Caco-2 (cell line): Measurements from ENCODE around the gene ZNF331. TPM values are rescaled to one million over a fixed set of nuclear protein-coding genes. Genes with fewer than 3 reads are reported as not detected.
A peak's percentile ranks its signal among the peaks of the same experiment; 100 is the strongest.
"Not testable (repeated sequence)": the region's sequence is repeated elsewhere in the genome, so short reads cannot be mapped to it uniquely, and the experiment has no call there.

Source experiments
- Bru-seq: library from RNA; stranded (reverse); fragments of 400-500 nt; gene quantifications from one replicate; lab custom pipeline; 2021; lab: Mats Ljungman, UMichigan
- BruChase-seq, 2 experiments: library from RNA; stranded (reverse); fragments of 400-500 nt; gene quantifications; one replicate each; lab custom pipeline; 2021; lab: Mats Ljungman, UMichigan
- BruUV-seq: library from RNA; stranded (reverse); fragments of 400-500 nt; replicated peaks from 2 replicates; lab custom pipeline; 2021; lab: Mats Ljungman, UMichigan
- CTCF ChIA-PET: fragments of 300-600 bp; sonication (Branson Sonifier 250); formaldehyde crosslinking; loops from one replicate; lab custom pipeline; 2022; ENCODE audit warnings: antibody characterized with exemption; lab: Charles Lee
- POLR2A ChIA-PET: fragments of 300-600 bp; sonication (Branson Sonifier 250); formaldehyde crosslinking; loops from one replicate; lab custom pipeline; 2022; ENCODE audit warnings: antibody characterized with exemption; lab: Charles Lee
- DNase-seq, 2 experiments: peaks; one replicate each; pipeline versions ENCODE4 v3.0.0 to v3.0.0-alpha.2; 2020 to 2022
- H3K27me3 ChIP-seq: replicated peaks from 2 replicates; pipeline ENCODE4 v1.6.0; 2011; ENCODE audit warnings: low read length; ENCODE audit not compliant: control insufficient read depth, insufficient read depth
- H3K36me3 ChIP-seq: 2 replicates; pipeline ENCODE4 v1.5.1; 2011; ENCODE audit warnings: low read length; ENCODE audit not compliant: control insufficient read depth, insufficient read depth
- H3K4me1 ChIP-seq: fragments of 250-450 bp; sonication (Bioruptor Pico); 2 replicates; pipeline ENCODE4 v1.5.1; 2020; ENCODE audit warnings: mild to moderate bottlenecking
- H3K4me3 ChIP-seq: 2 replicates; pipeline ENCODE4 v1.5.1; 2011; ENCODE audit warnings: low read depth, mild to moderate bottlenecking, control low read depth, low read length
- H3K9me3 ChIP-seq: fragments of 250-450 bp; sonication (Bioruptor Pico); 2 replicates; pipeline ENCODE4 v1.5.1; 2020; ENCODE audit warnings: mild to moderate bottlenecking, moderate library complexity
- H3K27ac Mint-ChIP-seq: one replicate; pipeline ENCODE4 v1.8.0; 2022; ENCODE audit warnings: mixed read lengths; ENCODE audit not compliant: unreplicated experiment
- H3K27me3 Mint-ChIP-seq: one replicate; pipeline ENCODE4 v1.8.0; 2022; ENCODE audit warnings: mixed read lengths; ENCODE audit not compliant: insufficient read depth, unreplicated experiment
- H3K36me3 Mint-ChIP-seq: one replicate; pipeline ENCODE4 v1.8.0; 2022; ENCODE audit warnings: mild to moderate bottlenecking, mixed read lengths; ENCODE audit not compliant: insufficient read depth, unreplicated experiment
- H3K4me1 Mint-ChIP-seq: one replicate; pipeline ENCODE4 v1.8.0; 2022; ENCODE audit warnings: low read depth, mixed read lengths; ENCODE audit not compliant: unreplicated experiment
- H3K4me3 Mint-ChIP-seq: one replicate; pipeline ENCODE4 v1.8.0; 2022; ENCODE audit warnings: mild to moderate bottlenecking, moderate library complexity, mixed read lengths; ENCODE audit not compliant: unreplicated experiment
- H3K9me3 Mint-ChIP-seq: one replicate; pipeline ENCODE4 v1.8.0; 2022; ENCODE audit warnings: mixed read lengths; ENCODE audit not compliant: unreplicated experiment
- CTCF ChIP-seq, 2 experiments: fragments of 200-600 bp in 1 of 2; IDR thresholded peaks; 1 replicate in 1 of 2; 2 replicates in 1 of 2; pipeline versions ENCODE4 v1.5.1 to v1.8.0; 2011 to 2022; ENCODE audit warnings: antibody characterized with exemption in 1 of 2, control low read depth in 1 of 2, inconsistent platforms in 1 of 2, low read depth in 1 of 2, low read length in 1 of 2, mild to moderate bottlenecking in 1 of 2, moderate library complexity in 1 of 2; ENCODE audit not compliant: insufficient read depth in 1 of 2, severe bottlenecking in 1 of 2, unreplicated experiment in 1 of 2
- intact Hi-C: fragments of 100-400 bp; cut with micrococcal nuclease; formaldehyde crosslinking; loops from one replicate; pipeline ENCODE4 v1.10.0; 2022; ENCODE audit not compliant: unreplicated experiment
- long read RNA-seq: library from polyadenylated mRNA; stranded (forward); transcript quantifications from one replicate; pipeline ENCODE4 v2.0.0, GENCODE V29; 2022
- total RNA-seq: library from RNA; stranded (reverse); gene quantifications from 2 replicates; pipeline ENCODE4 v1.2.3, GENCODE V29; 2022

ZNF331 gene
- 42.2 and 42.6 TPM in 2 replicates for total RNA-seq
- Bru-seq, nascent RNA = percentile 78 among the genes with signal in this experiment
- percentile 79 among the genes with signal in this experiment for BruChase-seq, experiment 1, labeled RNA remaining after a 2-hour chase
- BruChase-seq, experiment 2, labeled RNA remaining after a 6-hour chase = percentile 76 among the genes with signal in this experiment
- long read RNA-seq, full-length matches to known transcripts = 34 of 55 reads
- long read RNA-seq, partial matches to known transcripts = 1 of 55 reads
- long read RNA-seq, other reads (novel, unspliced or antisense) = 20 of 55 reads

- Histone ChIP-seq H3K27me3 (no peaks in the 10 kb centered on the region), H3K4me3 (peak within 1 kb of the TSS; percentile 88), H3K9me3 (no peaks in the 10 kb centered on the region), H3K36me3 (peaks cover 1% of the 10 kb centered on the region; the same call in 1 of the 2 replicates), H3K4me1 (peaks cover 18% of the 10 kb centered on the region)
- DNase-seq = peak; percentile 86
- Mint-ChIP-seq H3K9me3 (no peaks in the 10 kb centered on the region), H3K4me1 (no peaks in the 10 kb centered on the region), H3K4me3 (peak within 1 kb of the TSS; percentile 94), H3K27ac (peak within 1 kb of the TSS; percentile 99), H3K27me3 (no peaks in the 10 kb centered on the region), H3K36me3 (peaks cover 64% of the 10 kb centered on the region)
- intact Hi-C loops = loop anchor here (1.0 kb wide), 1 partner anchor 17 kb away; no protein-coding TSS in a partner anchor
- POLR2A ChIA-PET = no interaction called here
- BruUV-seq = no TSS peak
- CTCF ChIA-PET = interaction anchor here (1.5 kb wide), 1 partner anchor 121 kb away, joined by 3 read pairs; no protein-coding TSS in a partner anchor
- peak in 1 of 2 experiments; percentile 40 for TF ChIP-seq CTCF (IDR thresholded peaks at IDR 0.05; ENCODE audit: insufficient read depth in 1 of 2, low read depth in 1 of 2, low read length in 1 of 2, severe bottlenecking in 1 of 2, unreplicated experiment in 1 of 2)
Observed at GRCh38 chr19:53537521-53538377, at the start of gene ZNF331. TSS of gene ZNF331 (plus strand) at chr19:53538145. CDS start at chr19:53569377, 31,232 bp downstream.

GRCh38 chr19:53492153-53492552 lies 45.8 kb upstream of the ZNF331 start:
- H3K27me3 Mint-ChIP-seq = no peaks in the 10 kb centered on the region
- ChIA-PET POLR2A (no interaction called here), CTCF (no interaction called here)
- Histone ChIP-seq H3K9me3 (peaks cover 27% of the 10 kb centered on the region), H3K27me3 (no peaks in the 10 kb centered on the region), H3K36me3 (peaks cover 7% of the 10 kb centered on the region), H3K4me1 (no peaks in the 10 kb centered on the region; the same call in 1 of the 2 replicates), H3K4me3 (no peak overlapping the region)
- H3K4me3 Mint-ChIP-seq = no peak overlapping the region
- no TSS peak for BruUV-seq
- H3K27ac Mint-ChIP-seq = no peak overlapping the region
- TF ChIP-seq CTCF (IDR thresholded peaks at IDR 0.05; ENCODE audit: insufficient read depth in 1 of 2, low read depth in 1 of 2, low read length in 1 of 2, severe bottlenecking in 1 of 2, unreplicated experiment in 1 of 2) = no peak
- intact Hi-C loops = no loop called here
- no peak for DNase-seq
- peaks cover 74% of the 10 kb centered on the region for H3K36me3 Mint-ChIP-seq
- peaks cover 5% of the 10 kb centered on the region for H3K4me1 Mint-ChIP-seq
- peaks cover 51% of the 10 kb centered on the region for H3K9me3 Mint-ChIP-seq

GRCh38 chr19:53497311-53498023 lies 40.5 kb upstream of the ZNF331 start:
- Mint-ChIP-seq H3K9me3 (peaks cover 26% of the 10 kb centered on the region), H3K36me3 (peaks cover 37% of the 10 kb centered on the region), H3K4me3 (peak overlapping the region; percentile 45), H3K4me1 (peaks cover 17% of the 10 kb centered on the region), H3K27ac (peak overlapping the region; percentile 72)
- H3K27me3 ChIP-seq, POLR2A ChIA-PET, CTCF ChIA-PET, H3K36me3 ChIP-seq, intact Hi-C loops, H3K4me3 ChIP-seq, BruUV-seq, H3K27me3 Mint-ChIP-seq: not testable (repeated sequence)
- peaks cover 22% of the 10 kb centered on the region for H3K9me3 ChIP-seq
- DNase-seq = peak; percentile 38 to 44
- peaks cover 14% of the 10 kb centered on the region for H3K4me1 ChIP-seq

GRCh38 chr19:53498024-53498395 lies 39.9 kb upstream of the ZNF331 start:
- Mint-ChIP-seq H3K9me3 (peaks cover 21% of the 10 kb centered on the region), H3K36me3 (peaks cover 37% of the 10 kb centered on the region), H3K27ac (peak overlapping the region; percentile 72), H3K4me1 (peaks cover 17% of the 10 kb centered on the region)
- CTCF ChIA-PET, POLR2A ChIA-PET, BruUV-seq, H3K4me3 ChIP-seq, H3K4me3 Mint-ChIP-seq, intact Hi-C loops, H3K27me3 Mint-ChIP-seq, H3K36me3 ChIP-seq, DNase-seq, H3K27me3 ChIP-seq: not testable (repeated sequence)
- Histone ChIP-seq H3K4me1 (peaks cover 14% of the 10 kb centered on the region), H3K9me3 (peaks cover 22% of the 10 kb centered on the region)

- H3K4me1 Mint-ChIP-seq = peaks cover 12% of the 10 kb centered on the region
- H3K36me3 ChIP-seq, CTCF ChIA-PET, DNase-seq, H3K27me3 Mint-ChIP-seq, POLR2A ChIA-PET, H3K9me3 ChIP-seq, BruUV-seq, intact Hi-C loops, H3K27me3 ChIP-seq, H3K4me3 ChIP-seq, H3K36me3 Mint-ChIP-seq, H3K27ac Mint-ChIP-seq, H3K4me3 Mint-ChIP-seq: not testable (repeated sequence)
- H3K4me1 ChIP-seq = peaks cover 18% of the 10 kb centered on the region
- peaks cover 11% of the 10 kb centered on the region for H3K9me3 Mint-ChIP-seq
Observed at GRCh38 chr19:53503151-53503550, 34.8 kb upstream of the ZNF331 start.
